ENCODE measurements around the gene CREG1.

Gene CREG1

GRCh38 chr1:167515461-167515860, 38.1 kb downstream of the CREG1 start:
- H3K36me3 ChIP-seq (ENCODE audit: control insufficient read depth, low read length): no peaks in the 10 kb centered on the region
- H3K4me2 ChIP-seq (ENCODE audit: low read length): no peak overlapping the region
- H3K9me3 ChIP-seq (ENCODE audit: control insufficient read depth, insufficient read depth, low read length): no peaks in the 10 kb centered on the region
- no peaks in the 10 kb centered on the region for H4K20me1 ChIP-seq (ENCODE audit: control insufficient read depth, insufficient read depth, low read depth, low read length)
- H3K79me2 ChIP-seq (ENCODE audit: control insufficient read depth, low read length): no peaks in the 10 kb centered on the region
- no peak overlapping the region for H3K4me3 ChIP-seq (ENCODE audit: low read length)
- H3K4me1 ChIP-seq (ENCODE audit: control insufficient read depth, low read length): peaks cover 1% of the 10 kb centered on the region; the same call in 1 of the 2 replicates
- no peaks in the 10 kb centered on the region for H3F3A ChIP-seq (ENCODE audit: control insufficient read depth, insufficient read depth)
- H3K9me2 ChIP-seq (replicated peaks; ENCODE audit: control insufficient read depth, low read length): no peaks in the 10 kb centered on the region
- no peaks in the 10 kb centered on the region for H3K27me3 ChIP-seq (ENCODE audit: control insufficient read depth, low read length)
- no peak overlapping the region for H3K27ac ChIP-seq (ENCODE audit: low read depth, low read length)
- no peak for TF ChIP-seq CTCF (IDR thresholded peaks at IDR 0.05; ENCODE audit: low read depth, low read length, poor library complexity, severe bottlenecking)
- no peak for TF ChIP-seq EZH2phosphoT487 (IDR thresholded peaks at IDR 0.05; ENCODE audit: borderline replicate concordance, low read length)

GRCh38 chr1:167514288-167514687, 39.3 kb downstream of the CREG1 start:
- Histone ChIP-seq H3K36me3 (ENCODE audit: control insufficient read depth, low read length) (no peaks in the 10 kb centered on the region), H3K79me2 (ENCODE audit: control insufficient read depth, low read length) (no peaks in the 10 kb centered on the region), H3F3A (ENCODE audit: control insufficient read depth, insufficient read depth) (no peaks in the 10 kb centered on the region), H4K20me1 (ENCODE audit: control insufficient read depth, insufficient read depth, low read depth, low read length) (no peaks in the 10 kb centered on the region), H3K9me3 (ENCODE audit: control insufficient read depth, insufficient read depth, low read length) (no peaks in the 10 kb centered on the region), H3K4me1 (ENCODE audit: control insufficient read depth, low read length) (peaks cover 6% of the 10 kb centered on the region; the same call in 1 of the 2 replicates), H3K4me2 (ENCODE audit: low read length) (no peak overlapping the region), H3K27ac (ENCODE audit: low read depth, low read length) (no peak overlapping the region), H3K27me3 (ENCODE audit: control insufficient read depth, low read length) (no peaks in the 10 kb centered on the region), H3K9me2 (replicated peaks; ENCODE audit: control insufficient read depth, low read length) (no peaks in the 10 kb centered on the region), H3K4me3 (ENCODE audit: low read length) (no peak overlapping the region)
- TF ChIP-seq EZH2phosphoT487 (IDR thresholded peaks at IDR 0.05; ENCODE audit: borderline replicate concordance, low read length): no peak

GRCh38 chr1:167512046-167512654, 41.4 kb downstream of the CREG1 start:
- TF ChIP-seq EZH2phosphoT487 (IDR thresholded peaks at IDR 0.05; ENCODE audit: borderline replicate concordance, low read length) (no peak), CTCF (IDR thresholded peaks at IDR 0.05; ENCODE audit: low read depth, low read length, poor library complexity, severe bottlenecking) (no peak)
- Histone ChIP-seq H3K36me3 (ENCODE audit: control insufficient read depth, low read length) (no peaks in the 10 kb centered on the region), H3K27ac (ENCODE audit: low read depth, low read length) (no peak overlapping the region), H3K4me3 (ENCODE audit: low read length) (no peak overlapping the region), H3K27me3 (ENCODE audit: control insufficient read depth, low read length) (no peaks in the 10 kb centered on the region), H3K79me2 (ENCODE audit: control insufficient read depth, low read length) (no peaks in the 10 kb centered on the region), H3K9me2 (replicated peaks; ENCODE audit: control insufficient read depth, low read length) (no peaks in the 10 kb centered on the region), H3K4me2 (ENCODE audit: low read length) (no peak overlapping the region), H3F3A (ENCODE audit: control insufficient read depth, insufficient read depth) (no peaks in the 10 kb centered on the region), H3K4me1 (ENCODE audit: control insufficient read depth, low read length) (peaks cover 6% of the 10 kb centered on the region; the same call in 1 of the 2 replicates), H3K9me3 (ENCODE audit: control insufficient read depth, insufficient read depth, low read length) (no peaks in the 10 kb centered on the region), H4K20me1 (ENCODE audit: control insufficient read depth, insufficient read depth, low read depth, low read length) (no peaks in the 10 kb centered on the region)

GRCh38 chr1:167511374-167511986, 42.1 kb downstream of the CREG1 start:
- no peak overlapping the region for H3K27ac ChIP-seq (ENCODE audit: low read depth, low read length)
- TF ChIP-seq CTCF (IDR thresholded peaks at IDR 0.05; ENCODE audit: low read depth, low read length, poor library complexity, severe bottlenecking) (no peak), EZH2phosphoT487 (IDR thresholded peaks at IDR 0.05; ENCODE audit: borderline replicate concordance, low read length) (no peak)
- peaks cover 6% of the 10 kb centered on the region; the same call in 1 of the 2 replicates for H3K4me1 ChIP-seq (ENCODE audit: control insufficient read depth, low read length)
- H3F3A ChIP-seq (ENCODE audit: control insufficient read depth, insufficient read depth): no peaks in the 10 kb centered on the region
- H3K36me3 ChIP-seq (ENCODE audit: control insufficient read depth, low read length): no peaks in the 10 kb centered on the region
- no peaks in the 10 kb centered on the region for H3K27me3 ChIP-seq (ENCODE audit: control insufficient read depth, low read length)
- no peaks in the 10 kb centered on the region for H3K79me2 ChIP-seq (ENCODE audit: control insufficient read depth, low read length)
- no peaks in the 10 kb centered on the region for H3K9me3 ChIP-seq (ENCODE audit: control insufficient read depth, insufficient read depth, low read length)
- no peaks in the 10 kb centered on the region for H4K20me1 ChIP-seq (ENCODE audit: control insufficient read depth, insufficient read depth, low read depth, low read length)
- no peaks in the 10 kb centered on the region for H3K9me2 ChIP-seq (replicated peaks; ENCODE audit: control insufficient read depth, low read length)
- no peak overlapping the region for H3K4me2 ChIP-seq (ENCODE audit: low read length)
- H3K4me3 ChIP-seq (ENCODE audit: low read length): no peak overlapping the region
